IMR-90 (cell line): Measurements from ENCODE around the gene RAF1. TPM values are rescaled to one million over a fixed set of nuclear protein-coding genes. Genes with fewer than 3 reads are reported as not detected.
"Not testable (repeated sequence)": the region's sequence is repeated elsewhere in the genome, so short reads cannot be mapped to it uniquely, and the experiment has no call there.

Experiments used
- ATAC-seq: fragments of 200-7000 bp; cut with Tn5 transposase; 2 replicates; pipeline ENCODE4 v1.9.1; 2020; ENCODE audit warnings: low read depth, mild to moderate bottlenecking, moderate library complexity
- BruUV-seq: library from RNA; stranded (reverse); fragments of 400-500 nt; replicated peaks from 2 replicates; lab custom pipeline; 2021; lab: Mats Ljungman, UMichigan
- CTCF ChIA-PET: fragments of 300-600 bp; formaldehyde crosslinking; extraction: SDS; loops from one replicate; lab custom pipeline; 2021; ENCODE audit warnings: antibody characterized with exemption; lab: Yijun Ruan, JAX
- POLR2A ChIA-PET: fragments of 300-600 bp; sonication (Branson Sonifier 250); formaldehyde crosslinking; loops from one replicate; lab custom pipeline; 2022; ENCODE audit warnings: antibody characterized with exemption; ENCODE audit not compliant: unreplicated experiment; lab: Charles Lee
- DNase-seq: peaks from one replicate; pipeline ENCODE4 v3.0.0; 2013
- H2AFZ ChIP-seq: replicated peaks from 2 replicates; pipeline ENCODE3; 2013; ENCODE audit warnings: low read length, mild to moderate bottlenecking; ENCODE audit not compliant: poor library complexity
- H2AK5ac ChIP-seq: 2 replicates; pipeline ENCODE4 v1.6.1; 2013; ENCODE audit warnings: low read depth, low read length, inconsistent platforms
- H2AK9ac ChIP-seq: replicated peaks from 2 replicates; pipeline ENCODE3; 2013; ENCODE audit warnings: mild to moderate bottlenecking, low read depth, low read length, moderate library complexity; ENCODE audit not compliant: poor library complexity
- H2BK120ac ChIP-seq: 2 replicates; pipeline ENCODE4 v1.6.1; 2013; ENCODE audit warnings: low read depth, low read length, inconsistent platforms
- H2BK15ac ChIP-seq: 3 replicates; pipeline ENCODE4 v1.6.1; 2013; ENCODE audit warnings: low read depth, low read length, inconsistent platforms
- H2BK20ac ChIP-seq: 2 replicates; pipeline ENCODE4 v1.6.1; 2013; ENCODE audit warnings: low read depth, mild to moderate bottlenecking, inconsistent platforms, low read length, moderate library complexity
- H2BK5ac ChIP-seq: 2 replicates; pipeline ENCODE4 v1.6.1; 2013; ENCODE audit warnings: mild to moderate bottlenecking, low read depth, low read length, inconsistent platforms; ENCODE audit not compliant: poor library complexity, severe bottlenecking
- H3K14ac ChIP-seq: replicated peaks from 2 replicates; pipeline ENCODE4 v1.6.1; 2013; ENCODE audit warnings: low read depth, low read length, inconsistent platforms
- H3K18ac ChIP-seq: 2 replicates; pipeline ENCODE4 v1.6.1; 2013; ENCODE audit warnings: low read depth, low read length, control low read depth
- H3K23ac ChIP-seq: 2 replicates; pipeline ENCODE4 v1.6.1; 2013; ENCODE audit warnings: low read depth, low read length, inconsistent platforms
- H3K27ac ChIP-seq: 2 replicates; pipeline ENCODE4 v1.5.1; 2013; ENCODE audit warnings: mild to moderate bottlenecking, control low read depth, low read length; ENCODE audit not compliant: insufficient read depth
- H3K27me3 ChIP-seq: 2 replicates; pipeline ENCODE4 v1.6.1; 2013; ENCODE audit warnings: low read length; ENCODE audit not compliant: control insufficient read depth, insufficient read depth
- H3K36me3 ChIP-seq: 2 replicates; pipeline ENCODE4 v1.6.1; 2013; ENCODE audit warnings: low read length, mixed read lengths; ENCODE audit not compliant: control insufficient read depth, insufficient read depth
- H3K4ac ChIP-seq: 2 replicates; pipeline ENCODE4 v1.6.1; 2013; ENCODE audit warnings: low read depth, low read length, inconsistent platforms
- H3K4me1 ChIP-seq: 2 replicates; pipeline ENCODE4 v1.6.1; 2013; ENCODE audit warnings: low read length, mixed read lengths; ENCODE audit not compliant: control insufficient read depth, insufficient read depth
- H3K4me2 ChIP-seq: 2 replicates; pipeline ENCODE4 v1.6.1; 2013; ENCODE audit warnings: low read depth, mild to moderate bottlenecking, control low read depth, low read length, moderate library complexity
- H3K4me3 ChIP-seq: 2 replicates; pipeline ENCODE4 v1.5.1; 2013; ENCODE audit warnings: low read depth, mild to moderate bottlenecking, control low read depth, low read length, moderate library complexity; ENCODE audit not compliant: insufficient read depth
- H3K56ac ChIP-seq: 2 replicates; pipeline ENCODE4 v1.6.1; 2013; ENCODE audit warnings: low read length, inconsistent platforms; ENCODE audit not compliant: insufficient read depth; ENCODE audit errors: extremely low read depth
- H3K79me1 ChIP-seq, 2 experiments: 2 replicates each; pipeline ENCODE4 v1.6.1; 2013; ENCODE audit warnings: low read length in 2 of 2, inconsistent platforms in 1 of 2, low read depth in 1 of 2
- H3K9ac ChIP-seq: 2 replicates; pipeline ENCODE4 v1.6.1; 2013; ENCODE audit warnings: low read depth, low read length, control low read depth
- H3K9me1 ChIP-seq: 2 replicates; pipeline ENCODE4 v1.6.1; 2013; ENCODE audit warnings: low read length, inconsistent platforms; ENCODE audit not compliant: insufficient read depth
- H3K9me3 ChIP-seq: 2 replicates; pipeline ENCODE4 v1.6.1; 2013; ENCODE audit warnings: low read length; ENCODE audit not compliant: control insufficient read depth, insufficient read depth
- H4K20me1 ChIP-seq: 2 replicates; pipeline ENCODE4 v1.6.1; 2013; ENCODE audit warnings: low read length, inconsistent platforms; ENCODE audit not compliant: insufficient read depth
- H4K5ac ChIP-seq: 2 replicates; pipeline ENCODE4 v1.6.1; 2013; ENCODE audit warnings: mild to moderate bottlenecking, low read depth, low read length, control low read depth
- H4K8ac ChIP-seq, 2 experiments: 2 replicates each; pipeline ENCODE4 v1.6.1; 2013; ENCODE audit warnings: low read depth in 2 of 2, low read length in 2 of 2, control low read depth in 1 of 2, inconsistent platforms in 1 of 2
- H4K91ac ChIP-seq: 2 replicates; pipeline ENCODE4 v1.6.1; 2013; ENCODE audit warnings: low read depth, low read length, inconsistent platforms; ENCODE audit not compliant: insufficient read depth
- CHD1 ChIP-seq: IDR thresholded peaks from 2 replicates; pipeline ENCODE4 v1.6.1; 2012; ENCODE audit warnings: low read depth, low read length, improper control_type of control experiment
- MAFK ChIP-seq: IDR thresholded peaks from 2 replicates; pipeline ENCODE4 v1.6.1; 2012; ENCODE audit warnings: low read depth, low read length, improper control_type of control experiment
- RCOR1 ChIP-seq: IDR thresholded peaks from 2 replicates; pipeline ENCODE4 v1.6.1; 2012; ENCODE audit warnings: mild to moderate bottlenecking, low read length, improper control_type of control experiment; ENCODE audit not compliant: insufficient replicate concordance
- RFX5 ChIP-seq: IDR thresholded peaks from 2 replicates; pipeline ENCODE4 v1.8.0; 2012; ENCODE audit warnings: low read depth, mild to moderate bottlenecking, low read length, moderate library complexity
- WGBS, 2 experiments: methylation state at CpG; one replicate each; pipeline versions ENCODE4 v1.1.5 to v1.1.7; 2013; ENCODE audit warnings: missing lambda C conversion rate in 2 of 2; ENCODE audit not compliant: insufficient read length in 1 of 2; ENCODE audit errors: extremely low coverage in 2 of 2; 5-methylcytosine and 5-hydroxymethylcytosine counted together
- dilution Hi-C: fragments of 300-500 bp; cut with HindIII; formaldehyde crosslinking; loops from one replicate; pipeline ENCODE4 v1.14.3; 2018; ENCODE audit warnings: low sequenced_read_pairs; ENCODE audit not compliant: unreplicated experiment
- in situ Hi-C: fragments of 300-500 bp; cut with MboI; formaldehyde crosslinking; loops from 3 replicates; pipeline ENCODE4 v1.14.3; 2019; ENCODE audit warnings: low sequenced_read_pairs, inconsistent platforms, mixed read lengths
- intact Hi-C: fragments of 100-400 bp; cut with micrococcal nuclease; formaldehyde crosslinking; loops from 2 replicates; pipeline ENCODE4 v1.10.0; 2022
- polyA plus RNA-seq, 3 experiments: library from polyadenylated mRNA; depleted of rRNA; stranded (reverse); fragments of >200 nt; gene quantifications; 2 replicates each; pipeline ENCODE4 v1.2.3, GENCODE V29; 2012; ENCODE audit warnings: low replicate concordance in 1 of 3
- total RNA-seq: library from RNA; depleted of rRNA; stranded (reverse); fragments of >200 nt; gene quantifications from 2 replicates; pipeline ENCODE4 v1.2.3, GENCODE V29; 2012
- TF ChIP-seq, protein P1 (sequence below): fragments of 150-350 bp; IDR thresholded peaks from 2 replicates; pipeline ENCODE4 v1.6.1; 2017; ENCODE audit warnings: mild to moderate bottlenecking, antibody characterized with exemption, low read length, low read depth

The RAF1 gene
- total and polyA plus RNA-seq, 2 of the 4 experiments (the other 2 are of a cell fraction), result 115 to 151 TPM

- Histone ChIP-seq H2AK9ac (no peak overlapping the region), H4K91ac (no peak overlapping the region), H3K9ac (no peak overlapping the region), H2BK120ac (no peak overlapping the region), H3K18ac (no peak overlapping the region), H3K56ac (no peak overlapping the region), H2BK5ac (no peak overlapping the region), H3K4me2 (no peak overlapping the region), H3K36me3 (no peaks in the 10 kb centered on the region), H4K5ac (no peak overlapping the region), H4K8ac (no peak overlapping the region), H3K27ac (no peak overlapping the region), H3K27me3 (peaks cover 4% of the 10 kb centered on the region), H4K20me1 (no peaks in the 10 kb centered on the region), H3K4ac (no peak overlapping the region), H3K79me1 (no peaks in the 10 kb centered on the region), H3K23ac (no peak overlapping the region), H2BK15ac (no peak overlapping the region), H3K14ac (no peak overlapping the region), H3K4me1 (no peaks in the 10 kb centered on the region), H2AK5ac (no peak overlapping the region), H2AFZ (no peak overlapping the region), H3K9me1 (no peaks in the 10 kb centered on the region), H3K9me3 (no peaks in the 10 kb centered on the region), H3K4me3 (no peak overlapping the region), H2BK20ac (no peak overlapping the region)
- DNase-seq (no peak), ATAC-seq (no peak)
- TF ChIP-seq CHD1, result no peak
- TF ChIP-seq, protein P1, sequence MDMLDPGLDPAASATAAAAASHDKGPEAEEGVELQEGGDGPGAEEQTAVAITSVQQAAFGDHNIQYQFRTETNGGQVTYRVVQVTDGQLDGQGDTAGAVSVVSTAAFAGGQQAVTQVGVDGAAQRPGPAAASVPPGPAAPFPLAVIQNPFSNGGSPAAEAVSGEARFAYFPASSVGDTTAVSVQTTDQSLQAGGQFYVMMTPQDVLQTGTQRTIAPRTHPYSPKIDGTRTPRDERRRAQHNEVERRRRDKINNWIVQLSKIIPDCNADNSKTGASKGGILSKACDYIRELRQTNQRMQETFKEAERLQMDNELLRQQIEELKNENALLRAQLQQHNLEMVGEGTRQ, result no peak
- no peak for TF ChIP-seq MAFK
- TF ChIP-seq RFX5, result no peak
- no peak for TF ChIP-seq RCOR1
- dilution Hi-C loops, result no loop called here
- BruUV-seq, result no TSS peak
- ChIA-PET POLR2A (no interaction called here), CTCF (no interaction called here)
- in situ Hi-C loops, result no loop called here
- intact Hi-C loops, result no loop called here
- WGBS, 2 experiments, result 60% methylated on average over 1 of the region's 3 CpGs; no CpG with 5 or more reads in 1 of the 2 experiments
Measured at GRCh38 chr3:12702501-12702900, 38.6 kb upstream of the RAF1 start.

- H3K4me3 ChIP-seq, H3K4me1 ChIP-seq, H2AK9ac ChIP-seq, intact Hi-C loops, H4K91ac ChIP-seq, H4K8ac ChIP-seq, H3K9me1 ChIP-seq, H3K9ac ChIP-seq, H2BK20ac ChIP-seq, in situ Hi-C loops, H3K23ac ChIP-seq, BruUV-seq, dilution Hi-C loops, H3K18ac ChIP-seq, H3K27ac ChIP-seq, H3K14ac ChIP-seq, ATAC-seq, H3K27me3 ChIP-seq, H2BK120ac ChIP-seq, H2AK5ac ChIP-seq, CTCF ChIA-PET, H3K56ac ChIP-seq, H3K9me3 ChIP-seq, H3K79me1 ChIP-seq, DNase-seq, H4K20me1 ChIP-seq, H2BK5ac ChIP-seq, H2AFZ ChIP-seq, H3K36me3 ChIP-seq, H2BK15ac ChIP-seq, H3K4ac ChIP-seq, H4K5ac ChIP-seq, H3K4me2 ChIP-seq: not testable (repeated sequence)
- WGBS, 2 experiments, result 78% methylated on average over 3 of the region's 10 CpGs; no CpG with 5 or more reads in 1 of the 2 experiments
- POLR2A ChIA-PET, result interaction anchor here (0.7 kb wide), 1 partner anchor 697 kb away, joined by 30 read pairs; the partner anchor contains the start of gene SYN2
Measured at GRCh38 chr3:12701601-12702000, 37.7 kb upstream of the RAF1 start.
